ENCODE measurements around the gene SMTN.

The SMTN gene

DNA sequence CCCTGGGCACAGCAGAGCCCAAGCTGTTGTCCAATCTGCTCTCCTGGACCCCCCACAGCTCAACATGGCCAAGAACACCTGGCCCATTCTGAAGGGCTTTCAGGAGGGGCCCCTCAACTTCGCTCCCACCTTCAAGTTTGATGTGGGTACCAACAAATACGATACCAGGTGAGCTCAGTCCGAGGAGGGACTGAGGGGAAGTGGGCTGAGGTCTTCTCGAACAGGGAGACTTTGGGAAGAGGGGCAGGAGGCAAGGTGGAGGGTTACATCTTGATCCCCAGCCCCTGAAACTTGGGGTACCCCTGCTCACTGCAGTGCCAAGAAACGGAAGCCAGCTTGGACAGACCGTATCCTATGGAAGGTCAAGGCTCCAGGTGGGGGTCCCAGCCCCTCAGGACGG, 47.0 kb downstream of the SMTN start:
- Histone ChIP-seq H2AFZ (ENCODE audit: low read length) (no peak overlapping the region), H3K4me2 (ENCODE audit: low read depth, low read length) (no peak overlapping the region)

DNA sequence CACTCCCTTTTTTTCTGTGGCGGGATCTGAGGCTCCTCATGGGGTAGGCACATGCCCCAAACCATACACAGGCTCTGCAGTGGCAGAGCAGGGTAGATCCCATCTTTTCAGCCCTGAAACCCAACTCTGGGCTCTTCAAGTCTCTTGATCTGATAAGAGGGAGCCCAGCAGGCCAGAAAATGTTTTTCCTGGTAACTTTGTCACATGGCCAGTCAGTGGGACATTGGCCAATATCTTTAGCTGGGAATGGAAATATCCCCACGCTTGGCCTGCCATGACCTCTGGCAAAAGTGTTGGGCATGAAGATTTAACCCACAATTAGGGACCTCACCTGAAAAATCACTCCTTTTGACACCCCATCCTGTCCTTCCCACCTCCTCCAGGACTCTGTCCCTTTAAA, 49.8 kb downstream of the SMTN start:
- Histone ChIP-seq H3K9me3 (replicated peaks; ENCODE audit: insufficient read depth, low read length) (no peaks in the 10 kb centered on the region), H3K9me2 (replicated peaks; ENCODE audit: insufficient read depth, low read length) (no peaks in the 10 kb centered on the region), H3K4me2 (ENCODE audit: low read depth, low read length) (no peak overlapping the region), H3K27ac (ENCODE audit: low read length) (no peak overlapping the region), H3K4me1 (ENCODE audit: low read length) (no peaks in the 10 kb centered on the region), H3K27me3 (replicated peaks; ENCODE audit: insufficient read depth, low read length) (no peaks in the 10 kb centered on the region), H3K9ac (ENCODE audit: low read length) (no peak overlapping the region), H2AFZ (ENCODE audit: low read length) (no peak overlapping the region), H4K20me1 (ENCODE audit: insufficient read depth, low read length) (no peaks in the 10 kb centered on the region), H3K79me2 (ENCODE audit: low read length) (no peaks in the 10 kb centered on the region), H3K36me3 (replicated peaks; ENCODE audit: insufficient read depth, low read length) (no peaks in the 10 kb centered on the region), H3F3A (ENCODE audit: insufficient read depth, low read length) (no peaks in the 10 kb centered on the region), H3K4me3 (ENCODE audit: low read length) (no peak overlapping the region)
- TF ChIP-seq, protein P1, sequence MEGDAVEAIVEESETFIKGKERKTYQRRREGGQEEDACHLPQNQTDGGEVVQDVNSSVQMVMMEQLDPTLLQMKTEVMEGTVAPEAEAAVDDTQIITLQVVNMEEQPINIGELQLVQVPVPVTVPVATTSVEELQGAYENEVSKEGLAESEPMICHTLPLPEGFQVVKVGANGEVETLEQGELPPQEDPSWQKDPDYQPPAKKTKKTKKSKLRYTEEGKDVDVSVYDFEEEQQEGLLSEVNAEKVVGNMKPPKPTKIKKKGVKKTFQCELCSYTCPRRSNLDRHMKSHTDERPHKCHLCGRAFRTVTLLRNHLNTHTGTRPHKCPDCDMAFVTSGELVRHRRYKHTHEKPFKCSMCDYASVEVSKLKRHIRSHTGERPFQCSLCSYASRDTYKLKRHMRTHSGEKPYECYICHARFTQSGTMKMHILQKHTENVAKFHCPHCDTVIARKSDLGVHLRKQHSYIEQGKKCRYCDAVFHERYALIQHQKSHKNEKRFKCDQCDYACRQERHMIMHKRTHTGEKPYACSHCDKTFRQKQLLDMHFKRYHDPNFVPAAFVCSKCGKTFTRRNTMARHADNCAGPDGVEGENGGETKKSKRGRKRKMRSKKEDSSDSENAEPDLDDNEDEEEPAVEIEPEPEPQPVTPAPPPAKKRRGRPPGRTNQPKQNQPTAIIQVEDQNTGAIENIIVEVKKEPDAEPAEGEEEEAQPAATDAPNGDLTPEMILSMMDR (IDR thresholded peaks at IDR 0.05; ENCODE audit: low read length) = no peak
- TF ChIP-seq EZH2phosphoT487 (IDR thresholded peaks at IDR 0.05; ENCODE audit: low read length) = no peak
- no peak for TF ChIP-seq EZH2 (optimal IDR thresholded peaks at IDR 0.05; ENCODE audit: low read depth, low read length)
- no peak for DNase-seq

More for the DNA sequence above, 47.0 kb downstream of the SMTN start:
- H3K4me1 ChIP-seq (ENCODE audit: low read length) = no peaks in the 10 kb centered on the region
- no peaks in the 10 kb centered on the region for H3F3A ChIP-seq (ENCODE audit: insufficient read depth, low read length)
- peaks cover 16% of the 10 kb centered on the region for H3K27me3 ChIP-seq (replicated peaks; ENCODE audit: insufficient read depth, low read length)
- no peaks in the 10 kb centered on the region for H4K20me1 ChIP-seq (ENCODE audit: insufficient read depth, low read length)
- H3K27ac ChIP-seq (ENCODE audit: low read length) = no peak overlapping the region
- H3K9me2 ChIP-seq (replicated peaks; ENCODE audit: insufficient read depth, low read length) = no peaks in the 10 kb centered on the region
- H3K36me3 ChIP-seq (replicated peaks; ENCODE audit: insufficient read depth, low read length) = no peaks in the 10 kb centered on the region
- TF ChIP-seq EZH2phosphoT487 (IDR thresholded peaks at IDR 0.05; ENCODE audit: low read length) = no peak
- TF ChIP-seq EZH2 (optimal IDR thresholded peaks at IDR 0.05; ENCODE audit: low read depth, low read length) = no peak
- TF ChIP-seq, protein P1 (IDR thresholded peaks at IDR 0.05; ENCODE audit: low read length) = no peak
- no peak overlapping the region for H3K9ac ChIP-seq (ENCODE audit: low read length)
- no peak for DNase-seq
- H3K9me3 ChIP-seq (replicated peaks; ENCODE audit: insufficient read depth, low read length) = no peaks in the 10 kb centered on the region
- no peaks in the 10 kb centered on the region for H3K79me2 ChIP-seq (ENCODE audit: low read length)
- no peak overlapping the region for H3K4me3 ChIP-seq (ENCODE audit: low read length)

DNA sequence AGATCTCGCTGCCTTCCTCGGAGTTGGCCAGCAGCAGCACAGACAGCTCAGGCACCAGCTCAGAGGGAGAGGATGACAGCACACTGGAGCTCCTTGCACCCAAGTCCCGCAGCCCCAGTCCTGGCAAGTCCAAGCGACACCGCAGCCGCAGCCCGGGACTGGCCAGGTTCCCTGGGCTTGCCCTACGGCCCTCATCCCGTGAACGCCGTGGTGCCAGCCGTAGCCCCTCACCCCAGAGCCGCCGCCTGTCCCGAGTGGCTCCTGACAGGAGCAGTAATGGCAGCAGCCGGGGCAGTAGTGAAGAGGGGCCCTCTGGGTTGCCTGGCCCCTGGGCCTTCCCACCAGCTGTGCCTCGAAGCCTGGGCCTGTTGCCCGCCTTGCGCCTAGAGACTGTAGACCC, 52.8 kb downstream of the SMTN start:
- Histone ChIP-seq H3K27me3 (replicated peaks; ENCODE audit: insufficient read depth, low read length) (no peaks in the 10 kb centered on the region), H3K9me2 (replicated peaks; ENCODE audit: insufficient read depth, low read length) (no peaks in the 10 kb centered on the region), H3K4me2 (ENCODE audit: low read depth, low read length) (no peak overlapping the region), H3F3A (ENCODE audit: insufficient read depth, low read length) (no peaks in the 10 kb centered on the region), H4K20me1 (ENCODE audit: insufficient read depth, low read length) (no peaks in the 10 kb centered on the region), H2AFZ (ENCODE audit: low read length) (no peak overlapping the region), H3K27ac (ENCODE audit: low read length) (no peak overlapping the region), H3K4me1 (ENCODE audit: low read length) (no peaks in the 10 kb centered on the region), H3K79me2 (ENCODE audit: low read length) (no peaks in the 10 kb centered on the region), H3K4me3 (ENCODE audit: low read length) (no peak overlapping the region), H3K9ac (ENCODE audit: low read length) (no peak overlapping the region), H3K36me3 (replicated peaks; ENCODE audit: insufficient read depth, low read length) (no peaks in the 10 kb centered on the region), H3K9me3 (replicated peaks; ENCODE audit: insufficient read depth, low read length) (no peaks in the 10 kb centered on the region)
- TF ChIP-seq, protein P1 (IDR thresholded peaks at IDR 0.05; ENCODE audit: low read length) = no peak
- TF ChIP-seq EZH2phosphoT487 (IDR thresholded peaks at IDR 0.05; ENCODE audit: low read length) = no peak
- TF ChIP-seq EZH2 (optimal IDR thresholded peaks at IDR 0.05; ENCODE audit: low read depth, low read length) = no peak
- DNase-seq = no peak

Data from MM.1S (cell line).